Mucosa of descending colon (tissue), 3 donors: ENCODE data around the gene KCNH8. TPM values are rescaled to one million over a fixed set of nuclear protein-coding genes. Genes with fewer than 3 reads are reported as not detected.

Experiments
- ATAC-seq: fragments of 200-7000 bp; cut with Tn5 transposase; one replicate; pipeline ENCODE4 v1.9.1; 2020; ENCODE audit warnings: mild to moderate bottlenecking, moderate library complexity
- DNase-seq, 3 donors: peaks; one replicate each; pipeline ENCODE4 v3.0.0-alpha.2; 2020
- H3K36me3 ChIP-seq: fragments of 200-600 bp; one replicate; pipeline ENCODE4 v1.8.0; 2021; ENCODE audit warnings: low read depth, mild to moderate bottlenecking
- H3K4me1 ChIP-seq: fragments of 200-600 bp; one replicate; pipeline ENCODE4 v1.8.0; 2021; ENCODE audit warnings: low read depth, mild to moderate bottlenecking
- H3K4me3 ChIP-seq: fragments of 200-600 bp; one replicate; pipeline ENCODE4 v1.8.0; 2021; ENCODE audit warnings: mild to moderate bottlenecking
- H3K9me3 ChIP-seq: fragments of 200-600 bp; one replicate; pipeline ENCODE4 v1.8.0; 2021; ENCODE audit warnings: mild to moderate bottlenecking
- intact Hi-C, 2 donors: fragments of 100-400 bp; cut with DNase I in 1 of 2; cut with micrococcal nuclease in 1 of 2; formaldehyde crosslinking; loops; one replicate each; pipeline versions ENCODE4 v1.11.0 to v1.11.1; 2022; cut with DNase I, micrococcal nuclease
- microRNA-seq: library from miRNA; unstranded; fragments of <30 nt; microRNA quantifications from one replicate; pipeline ENCODE4, GENCODE V29; 2019
- total RNA-seq, 3 donors: library from RNA; stranded (reverse); fragmentation: NEBNext Ultra II Directional in 2 of 3; extraction: Animal tissue kit (Norgen Biotek cat#: 25700) in 2 of 3; gene quantifications; one replicate each; pipeline versions ENCODE4 v1.2.1 to v1.2.4, GENCODE V29; 2021 to 2023
- TF ChIP-seq, protein P1 (sequence below): fragments of 200-600 bp; IDR thresholded peaks from one replicate; pipeline ENCODE4 v1.8.0; 2022; ENCODE audit warnings: antibody characterized with exemption, mild to moderate bottlenecking
- donor health status: DM: no; HTN: no; CAD: no; lungs with moderate emphysema.
- donor health status: DM: no; HTN: no; CAD: no.
- donor health status: DM: no; HTN: yes; CAD: no.

KCNH8 gene
- total RNA-seq, 3 donors from 2014 or later, result 1.0 to 1.3 (median 1.1) TPM

GRCh38 chr3:19576343-19576742 lies 428.0 kb downstream of the KCNH8 start:
- DNase-seq, result no peak
- H3K36me3 ChIP-seq, result no peaks in the 10 kb centered on the region
- no peak for ATAC-seq
- TF ChIP-seq, protein P1, sequence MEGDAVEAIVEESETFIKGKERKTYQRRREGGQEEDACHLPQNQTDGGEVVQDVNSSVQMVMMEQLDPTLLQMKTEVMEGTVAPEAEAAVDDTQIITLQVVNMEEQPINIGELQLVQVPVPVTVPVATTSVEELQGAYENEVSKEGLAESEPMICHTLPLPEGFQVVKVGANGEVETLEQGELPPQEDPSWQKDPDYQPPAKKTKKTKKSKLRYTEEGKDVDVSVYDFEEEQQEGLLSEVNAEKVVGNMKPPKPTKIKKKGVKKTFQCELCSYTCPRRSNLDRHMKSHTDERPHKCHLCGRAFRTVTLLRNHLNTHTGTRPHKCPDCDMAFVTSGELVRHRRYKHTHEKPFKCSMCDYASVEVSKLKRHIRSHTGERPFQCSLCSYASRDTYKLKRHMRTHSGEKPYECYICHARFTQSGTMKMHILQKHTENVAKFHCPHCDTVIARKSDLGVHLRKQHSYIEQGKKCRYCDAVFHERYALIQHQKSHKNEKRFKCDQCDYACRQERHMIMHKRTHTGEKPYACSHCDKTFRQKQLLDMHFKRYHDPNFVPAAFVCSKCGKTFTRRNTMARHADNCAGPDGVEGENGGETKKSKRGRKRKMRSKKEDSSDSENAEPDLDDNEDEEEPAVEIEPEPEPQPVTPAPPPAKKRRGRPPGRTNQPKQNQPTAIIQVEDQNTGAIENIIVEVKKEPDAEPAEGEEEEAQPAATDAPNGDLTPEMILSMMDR, result no peak
- intact Hi-C loops, result no loop called here
- H3K4me1 ChIP-seq, result no peaks in the 10 kb centered on the region
- H3K4me3 ChIP-seq, result no peak overlapping the region
- no peaks in the 10 kb centered on the region for H3K9me3 ChIP-seq

Small RNAs within 50 kb of the gene (microRNA-seq; reads per million reads assigned to microRNA genes)
- not detected for gene MIR4791
